ENCODE data around the gene VTI1A. TPM values are rescaled to one million over a fixed set of nuclear protein-coding genes. Genes with fewer than 3 reads are reported as not detected.

VTI1A gene
- total and polyA plus RNA-seq, 2 of the 4 experiments (the other 2 are of a cell fraction) = 9.7 to 24.9 TPM

DNA sequence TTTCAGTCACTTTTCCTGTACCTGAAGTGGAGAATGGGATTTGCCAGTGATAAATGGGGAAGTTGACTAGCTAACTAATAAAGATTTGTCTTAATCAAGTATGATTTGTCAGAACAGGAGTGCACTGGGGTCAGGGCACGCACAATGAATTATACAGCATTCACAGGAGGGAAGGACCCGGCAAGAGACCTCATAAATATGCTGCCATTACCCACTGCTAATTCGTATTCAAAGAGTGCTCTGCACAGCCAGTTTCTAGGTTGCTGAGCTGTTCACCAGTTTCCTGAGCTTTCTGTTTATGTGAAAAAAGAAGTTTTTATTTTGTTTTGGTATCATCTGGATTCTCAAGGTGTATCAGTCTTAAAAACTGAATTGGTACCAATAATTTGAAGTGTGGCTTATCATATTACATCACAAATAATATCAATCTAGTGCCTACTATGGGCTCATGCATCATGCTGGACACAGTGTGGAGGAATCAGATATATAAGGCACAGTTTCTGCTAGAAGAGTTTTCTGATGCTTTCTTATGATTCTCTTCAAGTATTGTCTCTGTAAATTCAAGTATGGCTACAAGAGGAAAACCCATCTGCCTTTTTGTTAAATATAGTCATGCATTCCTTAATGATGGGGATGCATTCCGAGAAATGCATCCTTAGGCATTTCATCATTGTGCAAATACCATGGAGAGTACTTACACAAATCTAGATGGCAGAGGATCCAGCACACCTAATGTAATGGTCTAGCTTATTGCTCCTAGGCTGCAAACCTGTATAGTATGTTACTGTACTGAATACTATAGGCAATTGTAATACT is 202.2 kb downstream of the VTI1A start:
- CTCF ChIA-PET = no interaction called here

More for the DNA sequence above, 202.2 kb downstream of the VTI1A start:
- dilution Hi-C loops (cut with HindIII; ENCODE audit: low sequenced_read_pairs, unreplicated experiment) (no loop called here), intact Hi-C loops (cut with micrococcal nuclease) (no loop called here), in situ Hi-C loops (cut with MboI; ENCODE audit: low sequenced_read_pairs) (no loop called here)
- Histone ChIP-seq H4K8ac (ENCODE audit: low read depth in 2 of 2, low read length in 2 of 2) (no peak overlapping the region), H2BK5ac (ENCODE audit: low read depth, low read length, poor library complexity, severe bottlenecking) (no peak overlapping the region), H2AFZ (replicated peaks; ENCODE audit: low read length, poor library complexity) (no peak overlapping the region), H2AK9ac (replicated peaks; ENCODE audit: low read depth, low read length, poor library complexity) (no peak overlapping the region), H3K9me1 (ENCODE audit: insufficient read depth, low read length) (peaks cover 7% of the 10 kb centered on the region), H2AK5ac (ENCODE audit: low read depth, low read length) (no peak overlapping the region), H3K79me1 (ENCODE audit: low read depth in 1 of 2, low read length in 2 of 2) (peaks cover 0 to 8% of the 10 kb centered on the region in 2 experiments; a peak in 1 of 4 replicates), H3K4me3 (ENCODE audit: insufficient read depth, low read depth, low read length) (no peak overlapping the region), H3K9me3 (ENCODE audit: control insufficient read depth, insufficient read depth, low read length) (no peaks in the 10 kb centered on the region), H3K23ac (ENCODE audit: low read depth, low read length) (no peak overlapping the region), H3K4me2 (ENCODE audit: low read depth, low read length) (no peak overlapping the region), H3K4me1 (ENCODE audit: control insufficient read depth, insufficient read depth, low read length) (peaks cover 2% of the 10 kb centered on the region; the same call in 1 of the 2 replicates), H3K27me3 (ENCODE audit: control insufficient read depth, insufficient read depth, low read length) (no peaks in the 10 kb centered on the region), H2BK120ac (ENCODE audit: low read depth, low read length) (no peak overlapping the region), H4K20me1 (ENCODE audit: insufficient read depth, low read length) (peaks cover 5% of the 10 kb centered on the region; the same call in 1 of the 2 replicates), H3K56ac (ENCODE audit: extremely low read depth, insufficient read depth, low read length) (no peak overlapping the region), H2BK15ac (ENCODE audit: low read depth, low read length) (no peak overlapping the region), H3K14ac (replicated peaks; ENCODE audit: low read depth, low read length) (no peak overlapping the region), H3K36me3 (ENCODE audit: control insufficient read depth, insufficient read depth, low read length) (no peaks in the 10 kb centered on the region), H3K18ac (ENCODE audit: low read depth, low read length) (no peak overlapping the region), H4K91ac (ENCODE audit: insufficient read depth, low read depth, low read length) (no peak overlapping the region), H2BK20ac (ENCODE audit: low read depth, low read length) (no peak overlapping the region), H3K27ac (ENCODE audit: insufficient read depth, low read length) (no peak overlapping the region), H3K9ac (ENCODE audit: low read depth, low read length) (no peak overlapping the region), H4K5ac (ENCODE audit: low read depth, low read length) (no peak overlapping the region), H3K4ac (ENCODE audit: low read depth, low read length) (no peak overlapping the region)
- no CpG with 5 or more reads among the region's 4 CpGs for WGBS, 2 experiments (ENCODE audit: extremely low coverage in 2 of 2, insufficient read length in 1 of 2)
- no TSS peak for BruUV-seq (replicated peaks)
- POLR2A ChIA-PET (ENCODE audit: unreplicated experiment) = interaction anchor here (0.6 kb wide), 1 partner anchor 115 kb away, joined by 3 read pairs; no protein-coding TSS in a partner anchor
- TF ChIP-seq POLR2A (IDR thresholded peaks at IDR 0.05; ENCODE audit: low read depth, low read length) (no peak), RCOR1 (IDR thresholded peaks at IDR 0.05; ENCODE audit: insufficient replicate concordance, low read length) (peak; percentile 55), CEBPB (IDR thresholded peaks at IDR 0.05; ENCODE audit: low read depth, low read length) (peak; percentile 76; the same call in 1 of the 2 replicates)
- peak; percentile 74 for DNase-seq
- ATAC-seq (ENCODE audit: low read depth) = peak; percentile 70

Data from IMR-90 (cell line).